B cell (primary cell): Measurements from ENCODE around the gene TDRD15.

ENCODE experiments used
- CTCF ChIP-seq: fragments of 200-600 bp; IDR thresholded peaks from one replicate; pipeline ENCODE4 v1.8.0; 2022; ENCODE audit warnings: antibody characterized with exemption, mild to moderate bottlenecking
- EZH2 ChIP-seq: IDR thresholded peaks from 2 replicates; pipeline ENCODE4 v1.6.1; 2012; ENCODE audit warnings: borderline replicate concordance, low read depth, mild to moderate bottlenecking, moderate library complexity, low read length; ENCODE audit not compliant: insufficient read depth, poor library complexity, severe bottlenecking

- TF ChIP-seq CTCF, result no peak
- no peak for TF ChIP-seq EZH2
These were observed 52.3 kb downstream of the TDRD15 start for GRCh38 chr2:21175895-21176646.
